Mesendoderm (in vitro differentiated cells): ENCODE data around the gene FGGY.

Experiments
- DNase-seq: peaks from one replicate; pipeline ENCODE4 v3.0.0; 2013
- H2AK5ac ChIP-seq: 2 replicates; pipeline ENCODE4 v1.6.1; 2013; ENCODE audit warnings: low read length, inconsistent platforms
- H2BK120ac ChIP-seq: 2 replicates; pipeline ENCODE4 v1.6.1; 2013; ENCODE audit warnings: low read depth, mild to moderate bottlenecking, low read length, moderate library complexity, mixed read lengths
- H2BK15ac ChIP-seq: replicated peaks from 2 replicates; pipeline ENCODE4 v1.6.1; 2013; ENCODE audit warnings: low read depth, mild to moderate bottlenecking, moderate library complexity
- H2BK5ac ChIP-seq: 2 replicates; pipeline ENCODE4 v1.6.1; 2013; ENCODE audit warnings: low read length, inconsistent platforms
- H3K18ac ChIP-seq: 2 replicates; pipeline ENCODE4 v1.6.1; 2013; ENCODE audit warnings: mild to moderate bottlenecking, low read length, mixed read lengths
- H3K23ac ChIP-seq: one replicate; pipeline ENCODE4 v1.6.1; 2013; ENCODE audit warnings: low read length
- H3K27ac ChIP-seq: 2 replicates; pipeline ENCODE4 v1.5.1; 2013; ENCODE audit warnings: low read depth, mild to moderate bottlenecking, inconsistent platforms, low read length, moderate library complexity
- H3K27me3 ChIP-seq: 2 replicates; pipeline ENCODE4 v1.6.1; 2013; ENCODE audit warnings: low read length, control low read depth, mild to moderate bottlenecking, inconsistent platforms; ENCODE audit not compliant: insufficient read depth, poor library complexity
- H3K36me3 ChIP-seq: 2 replicates; pipeline ENCODE4 v1.6.1; 2013; ENCODE audit warnings: low read length, inconsistent platforms; ENCODE audit not compliant: control insufficient read depth, insufficient read depth
- H3K4ac ChIP-seq: one replicate; pipeline ENCODE4 v1.6.1; 2013; ENCODE audit warnings: low read depth, mild to moderate bottlenecking, low read length, moderate library complexity
- H3K4me1 ChIP-seq: 2 replicates; pipeline ENCODE4 v1.6.1; 2013; ENCODE audit warnings: low read depth, low read length, inconsistent platforms; ENCODE audit not compliant: control insufficient read depth
- H3K4me2 ChIP-seq: 2 replicates; pipeline ENCODE4 v1.6.1; 2013; ENCODE audit warnings: low read length
- H3K4me3 ChIP-seq: 2 replicates; pipeline ENCODE4 v1.5.1; 2013; ENCODE audit warnings: mild to moderate bottlenecking, low read length
- H3K56ac ChIP-seq: one replicate; pipeline ENCODE4 v1.6.1; 2013; ENCODE audit warnings: low read length
- H3K79me1 ChIP-seq: 2 replicates; pipeline ENCODE4 v1.6.1; 2013; ENCODE audit warnings: low read length, inconsistent platforms
- H3K79me2 ChIP-seq: 2 replicates; pipeline ENCODE4 v1.6.1; 2013; ENCODE audit warnings: mild to moderate bottlenecking, low read length; ENCODE audit not compliant: control insufficient read depth, insufficient read depth
- H3K9ac ChIP-seq: 2 replicates; pipeline ENCODE4 v1.6.1; 2013; ENCODE audit warnings: low read length, inconsistent platforms
- H4K5ac ChIP-seq: one replicate; pipeline ENCODE4 v1.6.1; 2013; ENCODE audit warnings: low read length
- H4K8ac ChIP-seq: one replicate; pipeline ENCODE4 v1.6.1; 2013; ENCODE audit warnings: low read depth, mild to moderate bottlenecking, control low read depth, low read length, moderate library complexity
- WGBS: extraction: QIAGEN DNeasy Blood & Tissue Kit; methylation state at CpG from one replicate; pipeline ENCODE4 v1.1.7; 2013; ENCODE audit warnings: low lambda C conversion rate, missing lambda C conversion rate; ENCODE audit not compliant: insufficient coverage; ENCODE audit errors: extremely low coverage; 5-methylcytosine and 5-hydroxymethylcytosine counted together

The FGGY gene

GRCh38 chr1:59291561-59291960 lies 5.3 kb upstream of the FGGY start:
- Histone ChIP-seq H3K9ac (no peak overlapping the region), H3K4me2 (no peak overlapping the region), H3K36me3 (no peaks in the 10 kb centered on the region), H3K4ac (no peak overlapping the region), H2BK5ac (no peak overlapping the region), H4K8ac (no peak overlapping the region), H4K5ac (no peak overlapping the region), H3K79me2 (no peaks in the 10 kb centered on the region), H3K27me3 (no peaks in the 10 kb centered on the region), H2BK15ac (no peak overlapping the region), H3K79me1 (no peaks in the 10 kb centered on the region), H2AK5ac (no peak overlapping the region), H3K27ac (no peak overlapping the region), H3K4me1 (no peaks in the 10 kb centered on the region), H3K4me3 (no peak overlapping the region), H3K56ac (no peak overlapping the region), H3K18ac (no peak overlapping the region), H2BK120ac (no peak overlapping the region), H3K23ac (no peak overlapping the region)
- no peak for DNase-seq

- no peaks in the 10 kb centered on the region for H3K79me2 ChIP-seq
- H3K36me3 ChIP-seq = no peaks in the 10 kb centered on the region
- H3K4me3 ChIP-seq = no peak overlapping the region
- no peak overlapping the region for H2BK15ac ChIP-seq
- H2AK5ac ChIP-seq = no peak overlapping the region
- H4K8ac ChIP-seq = no peak overlapping the region
- no peak overlapping the region for H3K23ac ChIP-seq
- H2BK5ac ChIP-seq = no peak overlapping the region
- H3K79me1 ChIP-seq = no peaks in the 10 kb centered on the region
- H3K56ac ChIP-seq = no peak overlapping the region
- H3K27ac ChIP-seq = no peak overlapping the region
- H3K18ac ChIP-seq = no peak overlapping the region
- H3K4me1 ChIP-seq = peaks cover 3% of the 10 kb centered on the region
- H3K4ac ChIP-seq = no peak overlapping the region
- DNase-seq = peak; percentile 18
- WGBS = no CpG with 5 or more reads among the region's 2 CpGs
- H3K4me2 ChIP-seq = no peak overlapping the region
- H2BK120ac ChIP-seq = no peak overlapping the region
- H3K9ac ChIP-seq = no peak overlapping the region
- H3K27me3 ChIP-seq = no peaks in the 10 kb centered on the region
- no peak overlapping the region for H4K5ac ChIP-seq
Observed at GRCh38 chr1:59292562-59292961, 4.3 kb upstream of the FGGY start.

- Histone ChIP-seq H3K36me3 (no peaks in the 10 kb centered on the region), H3K79me2 (no peaks in the 10 kb centered on the region), H3K27ac (no peak overlapping the region), H2BK5ac (no peak overlapping the region), H3K9ac (no peak overlapping the region), H2BK15ac (no peak overlapping the region), H3K27me3 (no peaks in the 10 kb centered on the region), H3K4me2 (no peak overlapping the region), H3K79me1 (no peaks in the 10 kb centered on the region), H4K8ac (no peak overlapping the region), H3K56ac (no peak overlapping the region), H3K4me3 (no peak overlapping the region), H2BK120ac (no peak overlapping the region), H3K4ac (no peak overlapping the region), H3K4me1 (peaks cover 3% of the 10 kb centered on the region), H3K18ac (no peak overlapping the region), H3K23ac (no peak overlapping the region), H4K5ac (no peak overlapping the region), H2AK5ac (no peak overlapping the region)
- WGBS = no CpG with 5 or more reads among the region's 2 CpGs
- DNase-seq = no peak
Observed at GRCh38 chr1:59293206-59293605, 3.7 kb upstream of the FGGY start.

GRCh38 chr1:59293849-59294248 lies 3.0 kb upstream of the FGGY start:
- no peak overlapping the region for H3K56ac ChIP-seq
- no peak for DNase-seq
- no peak overlapping the region for H3K4me2 ChIP-seq
- no peak overlapping the region for H3K27ac ChIP-seq
- H2AK5ac ChIP-seq = no peak overlapping the region
- H3K4ac ChIP-seq = no peak overlapping the region
- H2BK15ac ChIP-seq = no peak overlapping the region
- H3K9ac ChIP-seq = no peak overlapping the region
- no peaks in the 10 kb centered on the region for H3K27me3 ChIP-seq
- H3K79me1 ChIP-seq = no peaks in the 10 kb centered on the region
- peaks cover 3% of the 10 kb centered on the region for H3K4me1 ChIP-seq
- no peak overlapping the region for H4K5ac ChIP-seq
- WGBS = no CpG with 5 or more reads among the region's 12 CpGs
- H3K79me2 ChIP-seq = no peaks in the 10 kb centered on the region
- H3K23ac ChIP-seq = no peak overlapping the region
- no peak overlapping the region for H3K18ac ChIP-seq
- H2BK120ac ChIP-seq = no peak overlapping the region
- no peaks in the 10 kb centered on the region for H3K36me3 ChIP-seq
- H3K4me3 ChIP-seq = no peak overlapping the region
- no peak overlapping the region for H4K8ac ChIP-seq
- no peak overlapping the region for H2BK5ac ChIP-seq

GRCh38 chr1:59294423-59294822 lies 2.5 kb upstream of the FGGY start:
- Histone ChIP-seq H2BK120ac (no peak overlapping the region), H3K4ac (no peak overlapping the region), H3K79me1 (no peaks in the 10 kb centered on the region), H3K18ac (no peak overlapping the region), H3K36me3 (no peaks in the 10 kb centered on the region), H3K27me3 (no peaks in the 10 kb centered on the region), H3K27ac (no peak overlapping the region), H3K4me2 (no peak overlapping the region), H3K4me3 (no peak overlapping the region), H3K9ac (no peak overlapping the region), H3K23ac (no peak overlapping the region), H4K8ac (no peak overlapping the region), H2BK15ac (no peak overlapping the region), H3K56ac (no peak overlapping the region), H2BK5ac (no peak overlapping the region), H3K79me2 (no peaks in the 10 kb centered on the region), H2AK5ac (no peak overlapping the region), H4K5ac (no peak overlapping the region), H3K4me1 (peaks cover 3% of the 10 kb centered on the region)
- WGBS = no CpG with 5 or more reads among the region's 4 CpGs
- no peak for DNase-seq

- Histone ChIP-seq H3K4me1 (peaks cover 3% of the 10 kb centered on the region), H2BK15ac (no peak overlapping the region), H2AK5ac (no peak overlapping the region), H3K36me3 (no peaks in the 10 kb centered on the region), H3K9ac (peak overlapping the region; percentile 52), H3K4ac (no peak overlapping the region), H2BK120ac (no peak overlapping the region), H2BK5ac (no peak overlapping the region), H3K18ac (no peak overlapping the region), H3K27ac (no peak overlapping the region), H3K56ac (no peak overlapping the region), H4K5ac (no peak overlapping the region), H3K79me2 (no peaks in the 10 kb centered on the region), H4K8ac (no peak overlapping the region), H3K23ac (no peak overlapping the region), H3K27me3 (no peaks in the 10 kb centered on the region), H3K79me1 (no peaks in the 10 kb centered on the region), H3K4me3 (no peak overlapping the region), H3K4me2 (peak overlapping the region; percentile 29)
- DNase-seq = no peak
- no CpG with 5 or more reads among the region's 4 CpGs for WGBS
Observed at GRCh38 chr1:59295618-59296017, 1.3 kb upstream of the FGGY start.
